Naive thymus-derived CD8-positive, alpha-beta T cell (primary cell): ENCODE data around the gene PRKCE. TPM values are rescaled to one million over a fixed set of nuclear protein-coding genes. Genes with fewer than 3 reads are reported as not detected.
"Not testable (repeated sequence)": the region's sequence is repeated elsewhere in the genome, so short reads cannot be mapped to it uniquely, and the experiment has no call there.

ENCODE experiments used
- ATAC-seq, 2 donors: fragments of 150-1000 bp; cut with Tn5 transposase in 1 of 2; sonication (Bioruptor Pico), chemical (Tn5 transposase) in 1 of 2; 1 replicate in 1 of 2; 2 replicates in 1 of 2; pipeline ENCODE4 v1.10.0; 2021; ENCODE audit warnings: mild to moderate bottlenecking in 2 of 2, moderate library complexity in 2 of 2
- POLR2A ChIA-PET: fragments of 350-600 bp; sonication (Branson Sonifier 250); formaldehyde crosslinking; loops from one replicate; lab custom pipeline; 2021; ENCODE audit warnings: antibody characterized with exemption; lab: Charles Lee
- DNase-seq, 10 donors: peaks; one replicate each; pipeline versions ENCODE4 v3.0.0 to v3.0.0-alpha.2; 2020 to 2022
- H3K27ac Mint-ChIP-seq, 10 donors: one replicate each; pipeline ENCODE4 v1.8.0; 2020 to 2022; ENCODE audit warnings: mild to moderate bottlenecking in 10 of 10, mixed read lengths in 10 of 10, moderate library complexity in 4 of 10, inconsistent platforms in 1 of 10
- H3K27me3 Mint-ChIP-seq, 5 donors: one replicate each; pipeline ENCODE4 v1.8.0; 2021 to 2022; ENCODE audit warnings: mixed read lengths in 5 of 5
- H3K36me3 Mint-ChIP-seq, 3 donors: one replicate each; pipeline ENCODE4 v1.8.0; 2020 to 2022; ENCODE audit warnings: mixed read lengths in 3 of 3, mild to moderate bottlenecking in 2 of 3, inconsistent platforms in 1 of 3
- H3K4me1 Mint-ChIP-seq, 4 donors: one replicate each; pipeline ENCODE4 v1.8.0; 2021 to 2022; ENCODE audit warnings: mixed read lengths in 4 of 4
- H3K4me3 Mint-ChIP-seq, 10 donors: one replicate each; pipeline ENCODE4 v1.8.0; 2020 to 2022; ENCODE audit warnings: mild to moderate bottlenecking in 10 of 10, mixed read lengths in 10 of 10, moderate library complexity in 6 of 10, inconsistent platforms in 1 of 10
- H3K9me3 Mint-ChIP-seq, 9 donors: one replicate each; pipeline ENCODE4 v1.8.0; 2020 to 2022; ENCODE audit warnings: mixed read lengths in 9 of 9, mild to moderate bottlenecking in 3 of 9, inconsistent platforms in 1 of 9, moderate library complexity in 1 of 9
- polyA plus RNA-seq, 3 donors: library from polyadenylated mRNA; unstranded; fragments of 300-500 nt; fragmentation: Illumina TruSeq; gene quantifications; one replicate each; pipeline ENCODE4 v1.2.3, GENCODE V29; 2021
- total RNA-seq, 8 experiments: library from RNA in 2 of 8; stranded (reverse) in 2 of 8; gene quantifications; one replicate each; pipeline ENCODE4 v1.2.3 and lab custom pipeline; 2021 to 2026

PRKCE gene
- total and polyA plus RNA-seq, 5 experiments from 2014 or later = 1.6 to 20.2 (median 2.7) TPM

GRCh38 chr2:46207591-46207990, 556.1 kb downstream of the PRKCE start:
- Mint-ChIP-seq H3K9me3 (peaks cover 0 to 28% (median 14%) of the 10 kb centered on the region in 9 donors), H3K4me3 (no peak overlapping the region), H3K36me3 (peaks cover 0 to 16% (median 13%) of the 10 kb centered on the region in 3 donors), H3K27ac (peak overlapping the region in 1 of 10 donors; percentile 0), H3K27me3 (peaks cover 0 to 5% (median 0%) of the 10 kb centered on the region in 5 donors), H3K4me1 (peaks cover 4 to 12% (median 6%) of the 10 kb centered on the region in 4 donors)
- DNase-seq = no peak
- POLR2A ChIA-PET = no interaction called here
- ATAC-seq = no peak

- Mint-ChIP-seq H3K36me3 (peaks cover 0 to 28% (median 15%) of the 10 kb centered on the region in 3 donors), H3K27me3 (peaks cover 0 to 2% (median 0%) of the 10 kb centered on the region in 5 donors), H3K4me1 (peaks cover 0 to 5% (median under 1%) of the 10 kb centered on the region in 4 donors), H3K9me3 (peaks cover 5 to 30% (median 20%) of the 10 kb centered on the region in 9 donors), H3K27ac (no peak overlapping the region), H3K4me3 (no peak overlapping the region)
- POLR2A ChIA-PET = interaction anchor here (0.5 kb wide), 1 partner anchor 12 kb away, joined by 3 read pairs; no protein-coding TSS in a partner anchor
- no peak for DNase-seq
- no peak for ATAC-seq
These were observed 557.3 kb downstream of the PRKCE start for GRCh38 chr2:46208766-46209165.

- POLR2A ChIA-PET = no interaction called here
- Mint-ChIP-seq H3K9me3 (peaks cover 17 to 43% (median 25%) of the 10 kb centered on the region in 9 donors), H3K4me3 (no peak overlapping the region), H3K4me1 (peaks cover 0 to 5% (median under 1%) of the 10 kb centered on the region in 4 donors), H3K27ac (no peak overlapping the region), H3K27me3 (peaks cover 0 to 2% (median 0%) of the 10 kb centered on the region in 5 donors), H3K36me3 (peaks cover 0 to 39% (median 23%) of the 10 kb centered on the region in 3 donors)
- DNase-seq (no peak), ATAC-seq (no peak)
These were observed 558.6 kb downstream of the PRKCE start for GRCh38 chr2:46210063-46210462.

GRCh38 chr2:46211461-46211860, 560.0 kb downstream of the PRKCE start:
- POLR2A ChIA-PET = no interaction called here
- H3K36me3 Mint-ChIP-seq = peaks cover 0 to 50% (median 32%) of the 10 kb centered on the region in 3 donors
- no peak for ATAC-seq
- H3K27me3 Mint-ChIP-seq = peaks cover 0 to 5% (median 2%) of the 10 kb centered on the region in 5 donors
- H3K4me1 Mint-ChIP-seq = peaks cover 0 to 5% (median under 1%) of the 10 kb centered on the region in 4 donors
- DNase-seq = no peak
- H3K9me3 Mint-ChIP-seq = peaks cover 17 to 54% (median 35%) of the 10 kb centered on the region in 9 donors
- no peak overlapping the region for H3K4me3 Mint-ChIP-seq
- no peak overlapping the region for H3K27ac Mint-ChIP-seq

- POLR2A ChIA-PET = no interaction called here
- peaks cover 0 to 11% (median 3%) of the 10 kb centered on the region in 5 donors for H3K27me3 Mint-ChIP-seq
- H3K27ac Mint-ChIP-seq = no peak overlapping the region
- peaks cover 20 to 66% (median 38%) of the 10 kb centered on the region in 9 donors for H3K9me3 Mint-ChIP-seq
- DNase-seq (no peak), ATAC-seq (no peak)
- no peak overlapping the region for H3K4me3 Mint-ChIP-seq
- no peaks in the 10 kb centered on the region for H3K4me1 Mint-ChIP-seq
- peaks cover 2 to 57% (median 42%) of the 10 kb centered on the region in 3 donors for H3K36me3 Mint-ChIP-seq
These were observed 562.4 kb downstream of the PRKCE start for GRCh38 chr2:46213906-46214305.

GRCh38 chr2:46216213-46216612, 564.7 kb downstream of the PRKCE start:
- DNase-seq (no peak), ATAC-seq (no peak)
- Mint-ChIP-seq H3K27ac (no peak overlapping the region), H3K27me3 (peaks cover 8 to 25% (median 18%) of the 10 kb centered on the region in 5 donors), H3K4me3 (no peak overlapping the region), H3K4me1 (peaks cover 0 to 3% (median 0%) of the 10 kb centered on the region in 4 donors), H3K9me3 (peaks cover 11 to 55% (median 34%) of the 10 kb centered on the region in 9 donors), H3K36me3 (peaks cover 2 to 59% (median 35%) of the 10 kb centered on the region in 3 donors)
- POLR2A ChIA-PET = no interaction called here

- POLR2A ChIA-PET, DNase-seq, H3K36me3 Mint-ChIP-seq, H3K27ac Mint-ChIP-seq: not testable (repeated sequence)
- Mint-ChIP-seq H3K9me3 (peaks cover under 1 to 16% (median 5%) of the 10 kb centered on the region in 9 donors), H3K4me1 (peaks cover 8 to 22% (median 14%) of the 10 kb centered on the region in 4 donors), H3K4me3 (peak overlapping the region in 2 of 10 donors; percentile 6 to 10), H3K27me3 (peaks cover 2 to 26% (median 14%) of the 10 kb centered on the region in 5 donors)
- ATAC-seq = peak in 1 of 2 donors; percentile 44
These were observed 572.0 kb downstream of the PRKCE start for GRCh38 chr2:46223514-46223913.

GRCh38 chr2:46225150-46225625, 573.7 kb downstream of the PRKCE start:
- no peak for ATAC-seq
- no peak overlapping the region for H3K27ac Mint-ChIP-seq
- DNase-seq = no peak
- H3K27me3 Mint-ChIP-seq = peaks cover 1 to 16% (median 5%) of the 10 kb centered on the region in 5 donors
- peaks cover 0 to 7% (median 0%) of the 10 kb centered on the region in 9 donors for H3K9me3 Mint-ChIP-seq
- no peak overlapping the region for H3K4me3 Mint-ChIP-seq
- POLR2A ChIA-PET = no interaction called here
- no peaks in the 10 kb centered on the region for H3K36me3 Mint-ChIP-seq
- peaks cover 5 to 30% (median 15%) of the 10 kb centered on the region in 4 donors for H3K4me1 Mint-ChIP-seq

GRCh38 chr2:46225730-46226129, 574.3 kb downstream of the PRKCE start:
- Mint-ChIP-seq H3K9me3 (peaks cover 0 to 7% (median 0%) of the 10 kb centered on the region in 9 donors), H3K27me3 (peaks cover 0 to 13% (median 1%) of the 10 kb centered on the region in 5 donors), H3K36me3 (no peaks in the 10 kb centered on the region), H3K4me3 (no peak overlapping the region), H3K4me1 (peaks cover 5 to 34% (median 17%) of the 10 kb centered on the region in 4 donors), H3K27ac (no peak overlapping the region)
- DNase-seq = no peak
- ATAC-seq = no peak
- POLR2A ChIA-PET = no interaction called here

- POLR2A ChIA-PET = no interaction called here
- no peak overlapping the region for H3K27ac Mint-ChIP-seq
- H3K4me1 Mint-ChIP-seq = peaks cover 5 to 34% (median 17%) of the 10 kb centered on the region in 4 donors
- H3K36me3 Mint-ChIP-seq = no peaks in the 10 kb centered on the region
- DNase-seq = no peak
- peaks cover 0 to 8% (median 0%) of the 10 kb centered on the region in 5 donors for H3K27me3 Mint-ChIP-seq
- H3K4me3 Mint-ChIP-seq = no peak overlapping the region
- peaks cover 0 to 7% (median 0%) of the 10 kb centered on the region in 9 donors for H3K9me3 Mint-ChIP-seq
- ATAC-seq = no peak
These were observed 575.1 kb downstream of the PRKCE start for GRCh38 chr2:46226620-46227019.

GRCh38 chr2:46227022-46227421, 575.5 kb downstream of the PRKCE start:
- ATAC-seq = no peak
- peaks cover 5 to 34% (median 17%) of the 10 kb centered on the region in 4 donors for H3K4me1 Mint-ChIP-seq
- H3K36me3 Mint-ChIP-seq = no peaks in the 10 kb centered on the region
- H3K4me3 Mint-ChIP-seq = no peak overlapping the region
- H3K27ac Mint-ChIP-seq = no peak overlapping the region
- no peak for DNase-seq
- H3K9me3 Mint-ChIP-seq = peaks cover 0 to 7% (median 0%) of the 10 kb centered on the region in 9 donors
- POLR2A ChIA-PET = no interaction called here
- H3K27me3 Mint-ChIP-seq = peaks cover 0 to 4% (median 0%) of the 10 kb centered on the region in 5 donors

- H3K4me3 Mint-ChIP-seq = no peak overlapping the region
- no peaks in the 10 kb centered on the region for H3K36me3 Mint-ChIP-seq
- peaks cover 5 to 32% (median 16%) of the 10 kb centered on the region in 4 donors for H3K4me1 Mint-ChIP-seq
- peaks cover 0 to under 1% (median 0%) of the 10 kb centered on the region in 5 donors for H3K27me3 Mint-ChIP-seq
- POLR2A ChIA-PET = interaction anchor here (0.7 kb wide), 1 partner anchor 200 kb away, joined by 3 read pairs; no protein-coding TSS in a partner anchor
- ATAC-seq = no peak
- no peak for DNase-seq
- no peak overlapping the region for H3K27ac Mint-ChIP-seq
- peaks cover 0 to 7% (median 0%) of the 10 kb centered on the region in 9 donors for H3K9me3 Mint-ChIP-seq
These were observed 576.3 kb downstream of the PRKCE start for GRCh38 chr2:46227674-46228289.
